Activated CD4-positive, alpha-beta T cell treated with anti-CD3 and anti-CD28 coated beads for 48 hours (primary cell): ENCODE measurements around the gene UBE2U.

Experiments
- DNase-seq: peaks from one replicate; pipeline ENCODE4 v3.0.0-alpha.2; 2020

The UBE2U gene

GRCh38 chr1:64295561-64295960 is 92.1 kb downstream of the UBE2U start:
- DNase-seq, result no peak

GRCh38 chr1:64296459-64296858 is 93.0 kb downstream of the UBE2U start:
- no peak for DNase-seq

GRCh38 chr1:64302194-64302593 is 98.8 kb downstream of the UBE2U start:
- no peak for DNase-seq

GRCh38 chr1:64302971-64303370 is 99.5 kb downstream of the UBE2U start:
- no peak for DNase-seq

GRCh38 chr1:64304823-64305222 is 101.4 kb downstream of the UBE2U start:
- no peak for DNase-seq

GRCh38 chr1:64308866-64309265 is 105.4 kb downstream of the UBE2U start:
- DNase-seq, result no peak

- DNase-seq, result no peak
Observed at GRCh38 chr1:64309431-64309831, 106.0 kb downstream of the UBE2U start.

GRCh38 chr1:64310760-64311159 is 107.3 kb downstream of the UBE2U start:
- no peak for DNase-seq

- DNase-seq, result no peak
Observed at GRCh38 chr1:64312431-64312830, 109.0 kb downstream of the UBE2U start.

- DNase-seq, result no peak
Observed at GRCh38 chr1:64315402-64315801, 112.0 kb downstream of the UBE2U start.
